SU-DHL-6 (cell line): ENCODE results near the gene TTC19.

Source experiments
- H2AFZ ChIP-seq: fragments of 200-600 bp; sonication (generic); 2 replicates; pipeline ENCODE4 v1.6.1; 2014; ENCODE audit warnings: low read depth, mild to moderate bottlenecking, moderate library complexity, mixed read lengths, antibody characterized with exemption, low read length; ENCODE audit not compliant: severe bottlenecking
- H3F3A ChIP-seq: fragments of 200-600 bp; shearing (Covaris generic); 2 replicates; pipeline ENCODE4 v1.6.0; 2016; ENCODE audit warnings: antibody characterized with exemption, mild to moderate bottlenecking; ENCODE audit not compliant: insufficient read depth
- H3K27ac ChIP-seq: fragments of 200-600 bp; sonication (generic); 2 replicates; pipeline ENCODE4 v1.5.1; 2016; ENCODE audit warnings: low read depth, mild to moderate bottlenecking, low read length, moderate library complexity, mixed read lengths
- H3K27me3 ChIP-seq: fragments of 200-600 bp; sonication (generic), shearing (Covaris generic); 2 replicates; pipeline ENCODE4 v1.6.0; 2014; ENCODE audit warnings: mild to moderate bottlenecking, low read length
- H3K36me3 ChIP-seq: fragments of 200-600 bp; sonication (generic); 2 replicates; pipeline ENCODE4 v1.6.1; 2014; ENCODE audit warnings: mild to moderate bottlenecking, low read length, mixed read lengths
- H3K4me2 ChIP-seq: fragments of 300-600, 200-600 bp; shearing (Covaris generic), sonication (generic); 2 replicates; pipeline ENCODE4 v1.6.0; 2014; ENCODE audit warnings: low read length, low read depth, mild to moderate bottlenecking; ENCODE audit not compliant: poor library complexity, severe bottlenecking
- H3K4me3 ChIP-seq: fragments of 200-600 bp; sonication (generic); 2 replicates; pipeline ENCODE4 v1.5.1; 2014; ENCODE audit warnings: antibody characterized with exemption, low read length, mild to moderate bottlenecking, mixed read lengths; ENCODE audit not compliant: insufficient read depth, poor library complexity, severe bottlenecking
- H3K79me2 ChIP-seq: fragments of 200-600 bp; sonication (generic); 2 replicates; pipeline ENCODE4 v1.6.1; 2014; ENCODE audit warnings: mild to moderate bottlenecking, low read length, moderate library complexity; ENCODE audit not compliant: insufficient read depth
- H3K9ac ChIP-seq: fragments of 200-600 bp; sonication (generic); 2 replicates; pipeline ENCODE4 v1.7.0; 2014; ENCODE audit warnings: mild to moderate bottlenecking, low read length
- H3K9me2 ChIP-seq: fragments of 200-600 bp; sonication (generic); replicated peaks from 2 replicates; pipeline ENCODE4 v1.6.1; 2014; ENCODE audit warnings: low read length; ENCODE audit not compliant: insufficient read depth
- H3K9me3 ChIP-seq: fragments of 200-600 bp; sonication (generic); 2 replicates; pipeline ENCODE4 v1.6.1; 2014; ENCODE audit warnings: low read length, mixed read lengths; ENCODE audit not compliant: insufficient read depth
- H4K20me1 ChIP-seq: fragments of 200-600 bp; sonication (generic); 2 replicates; pipeline ENCODE4 v1.6.1; 2014; ENCODE audit warnings: low read depth, mild to moderate bottlenecking, antibody characterized with exemption, low read length, moderate library complexity, mixed read lengths
- CTCF ChIP-seq: fragments of 200-600 bp; sonication (generic); IDR thresholded peaks from one replicate; pipeline ENCODE4 v1.5.1; 2017; ENCODE audit warnings: antibody characterized with exemption, mild to moderate bottlenecking, low read length, moderate library complexity; ENCODE audit not compliant: insufficient read depth, poor library complexity, severe bottlenecking
- EZH2phosphoT487 ChIP-seq: fragments of 200-600 bp; sonication (generic), shearing (Covaris generic); conservative IDR thresholded peaks from 2 replicates; pipeline ENCODE4 v1.6.1; 2018; ENCODE audit warnings: mild to moderate bottlenecking, antibody characterized with exemption, low read length, moderate library complexity, mixed read lengths

Gene TTC19

GRCh38 chr17:16027708-16028584, 28.3 kb downstream of the TTC19 start:
- peaks cover 20% of the 10 kb centered on the region; the same call in 1 of the 2 replicates for H3F3A ChIP-seq
- no peaks in the 10 kb centered on the region for H3K79me2 ChIP-seq

DNA sequence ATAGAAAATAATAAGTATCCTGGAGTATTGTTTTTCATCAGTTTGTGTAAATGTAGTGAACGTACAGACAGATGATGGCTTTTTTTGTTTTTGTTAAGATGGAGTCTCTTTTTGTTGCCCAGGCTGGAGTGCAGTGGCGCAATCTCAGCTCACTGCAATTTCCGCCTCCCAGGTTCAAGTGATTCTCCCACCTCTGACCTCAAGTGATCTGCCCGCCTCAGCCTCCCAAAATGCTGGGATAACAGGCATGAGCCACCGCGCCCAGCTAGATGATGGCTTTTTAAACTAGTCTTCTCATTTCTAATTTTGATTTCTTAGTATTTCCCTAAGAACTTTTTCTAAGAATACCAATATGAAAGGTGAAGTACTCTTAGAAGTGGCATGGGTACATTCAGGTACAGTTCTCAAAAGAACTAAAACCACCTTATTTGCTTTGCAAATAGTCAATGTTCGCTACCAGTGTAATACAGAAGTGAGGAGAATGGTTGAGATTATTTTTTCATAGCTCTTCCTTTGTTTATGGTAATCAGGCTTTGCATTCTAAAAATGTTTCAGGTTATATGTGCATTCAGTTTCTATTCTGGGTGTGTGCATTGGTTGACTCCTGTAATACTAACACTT, 34.2 kb downstream of the TTC19 start:
- TF ChIP-seq CTCF: no peak
- TF ChIP-seq EZH2phosphoT487: no peak
- Histone ChIP-seq H2AFZ (no peak overlapping the region), H3K79me2 (no peaks in the 10 kb centered on the region), H3K27me3 (no peaks in the 10 kb centered on the region), H3K9me3 (no peaks in the 10 kb centered on the region), H3K36me3 (peaks cover 52% of the 10 kb centered on the region), H4K20me1 (no peaks in the 10 kb centered on the region), H3K27ac (no peak overlapping the region), H3K4me3 (no peak overlapping the region), H3F3A (peaks cover 11% of the 10 kb centered on the region; the same call in 1 of the 2 replicates), H3K9me2 (no peaks in the 10 kb centered on the region), H3K9ac (no peak overlapping the region), H3K4me2 (no peak overlapping the region)

More at GRCh38 chr17:16027708-16028584, 28.3 kb downstream of the TTC19 start:
- Histone ChIP-seq H2AFZ (no peak overlapping the region), H3K9ac (no peak overlapping the region), H3K27ac (no peak overlapping the region), H3K9me3 (no peaks in the 10 kb centered on the region), H3K4me2 (no peak overlapping the region), H3K9me2 (no peaks in the 10 kb centered on the region), H3K4me3 (no peak overlapping the region), H3K36me3 (peaks cover 72% of the 10 kb centered on the region), H3K27me3 (no peaks in the 10 kb centered on the region), H4K20me1 (0 out of 2 replicates have a peak, but pooled peaks cover 4% of the 10 kb centered on the region)
- TF ChIP-seq CTCF: no peak
- TF ChIP-seq EZH2phosphoT487: no peak

GRCh38 chr17:16036261-16036660, 36.6 kb downstream of the TTC19 start:
- H3K4me2 ChIP-seq: no peak overlapping the region
- no peaks in the 10 kb centered on the region for H3K9me2 ChIP-seq
- H4K20me1 ChIP-seq: no peaks in the 10 kb centered on the region
- H3K27ac ChIP-seq: no peak overlapping the region
- H2AFZ ChIP-seq: no peak overlapping the region
- peaks cover 5% of the 10 kb centered on the region; the same call in 1 of the 2 replicates for H3F3A ChIP-seq
- H3K79me2 ChIP-seq: no peaks in the 10 kb centered on the region
- no peaks in the 10 kb centered on the region for H3K9me3 ChIP-seq
- no peak overlapping the region for H3K9ac ChIP-seq
- no peak for TF ChIP-seq CTCF
- no peak for TF ChIP-seq EZH2phosphoT487
- H3K36me3 ChIP-seq: peaks cover 33% of the 10 kb centered on the region; the same call in 1 of the 2 replicates
- no peak overlapping the region for H3K4me3 ChIP-seq
- H3K27me3 ChIP-seq: no peaks in the 10 kb centered on the region
